ENCODE data around the gene CNKSR3.

CNKSR3 gene

GRCh38 chr6:154478701-154479060 lies 31.8 kb downstream of the CNKSR3 start:
- no peak for DNase-seq (ENCODE audit: low read depth in 1 of 2, low spot score in 1 of 2)
- Histone ChIP-seq H3K4me3 (replicated peaks; ENCODE audit: insufficient read depth, low read length) (no peak overlapping the region), H3K27me3 (ENCODE audit: insufficient read depth, poor library complexity, severe bottlenecking) (no peaks in the 10 kb centered on the region), H3K27ac (replicated peaks) (no peak overlapping the region)
- TF ChIP-seq, protein P1, sequence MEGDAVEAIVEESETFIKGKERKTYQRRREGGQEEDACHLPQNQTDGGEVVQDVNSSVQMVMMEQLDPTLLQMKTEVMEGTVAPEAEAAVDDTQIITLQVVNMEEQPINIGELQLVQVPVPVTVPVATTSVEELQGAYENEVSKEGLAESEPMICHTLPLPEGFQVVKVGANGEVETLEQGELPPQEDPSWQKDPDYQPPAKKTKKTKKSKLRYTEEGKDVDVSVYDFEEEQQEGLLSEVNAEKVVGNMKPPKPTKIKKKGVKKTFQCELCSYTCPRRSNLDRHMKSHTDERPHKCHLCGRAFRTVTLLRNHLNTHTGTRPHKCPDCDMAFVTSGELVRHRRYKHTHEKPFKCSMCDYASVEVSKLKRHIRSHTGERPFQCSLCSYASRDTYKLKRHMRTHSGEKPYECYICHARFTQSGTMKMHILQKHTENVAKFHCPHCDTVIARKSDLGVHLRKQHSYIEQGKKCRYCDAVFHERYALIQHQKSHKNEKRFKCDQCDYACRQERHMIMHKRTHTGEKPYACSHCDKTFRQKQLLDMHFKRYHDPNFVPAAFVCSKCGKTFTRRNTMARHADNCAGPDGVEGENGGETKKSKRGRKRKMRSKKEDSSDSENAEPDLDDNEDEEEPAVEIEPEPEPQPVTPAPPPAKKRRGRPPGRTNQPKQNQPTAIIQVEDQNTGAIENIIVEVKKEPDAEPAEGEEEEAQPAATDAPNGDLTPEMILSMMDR (IDR thresholded peaks at IDR 0.05; ENCODE audit: insufficient read depth, low read length), result no peak
- no peak for TF ChIP-seq SPI1 (IDR thresholded peaks at IDR 0.05; ENCODE audit: borderline replicate concordance, low read depth)

- DNase-seq (ENCODE audit: low read depth in 1 of 2, low spot score in 1 of 2), result no peak
- H3K27me3 ChIP-seq (ENCODE audit: insufficient read depth, poor library complexity, severe bottlenecking), result no peaks in the 10 kb centered on the region
- TF ChIP-seq SPI1 (IDR thresholded peaks at IDR 0.05; ENCODE audit: borderline replicate concordance, low read depth), result peak; percentile 66
- TF ChIP-seq, protein P1 (IDR thresholded peaks at IDR 0.05; ENCODE audit: insufficient read depth, low read length), result no peak
- H3K4me3 ChIP-seq (replicated peaks; ENCODE audit: insufficient read depth, low read length), result no peak overlapping the region
- H3K27ac ChIP-seq (replicated peaks), result no peak overlapping the region
These were observed 32.3 kb downstream of the CNKSR3 start for GRCh38 chr6:154478021-154478700.

GRCh38 chr6:154476494-154476893 lies 34.0 kb downstream of the CNKSR3 start:
- Histone ChIP-seq H3K27ac (replicated peaks) (no peak overlapping the region), H3K4me3 (replicated peaks; ENCODE audit: insufficient read depth, low read length) (no peak overlapping the region), H3K27me3 (ENCODE audit: insufficient read depth, poor library complexity, severe bottlenecking) (no peaks in the 10 kb centered on the region)
- TF ChIP-seq POLR2AphosphoS5 (IDR thresholded peaks at IDR 0.05; ENCODE audit: low read depth) (no peak), GABPA (IDR thresholded peaks at IDR 0.05; ENCODE audit: low read depth) (no peak)
- TF ChIP-seq, protein P1 (IDR thresholded peaks at IDR 0.05; ENCODE audit: insufficient read depth, low read length), result no peak
- TF ChIP-seq, protein P2, sequence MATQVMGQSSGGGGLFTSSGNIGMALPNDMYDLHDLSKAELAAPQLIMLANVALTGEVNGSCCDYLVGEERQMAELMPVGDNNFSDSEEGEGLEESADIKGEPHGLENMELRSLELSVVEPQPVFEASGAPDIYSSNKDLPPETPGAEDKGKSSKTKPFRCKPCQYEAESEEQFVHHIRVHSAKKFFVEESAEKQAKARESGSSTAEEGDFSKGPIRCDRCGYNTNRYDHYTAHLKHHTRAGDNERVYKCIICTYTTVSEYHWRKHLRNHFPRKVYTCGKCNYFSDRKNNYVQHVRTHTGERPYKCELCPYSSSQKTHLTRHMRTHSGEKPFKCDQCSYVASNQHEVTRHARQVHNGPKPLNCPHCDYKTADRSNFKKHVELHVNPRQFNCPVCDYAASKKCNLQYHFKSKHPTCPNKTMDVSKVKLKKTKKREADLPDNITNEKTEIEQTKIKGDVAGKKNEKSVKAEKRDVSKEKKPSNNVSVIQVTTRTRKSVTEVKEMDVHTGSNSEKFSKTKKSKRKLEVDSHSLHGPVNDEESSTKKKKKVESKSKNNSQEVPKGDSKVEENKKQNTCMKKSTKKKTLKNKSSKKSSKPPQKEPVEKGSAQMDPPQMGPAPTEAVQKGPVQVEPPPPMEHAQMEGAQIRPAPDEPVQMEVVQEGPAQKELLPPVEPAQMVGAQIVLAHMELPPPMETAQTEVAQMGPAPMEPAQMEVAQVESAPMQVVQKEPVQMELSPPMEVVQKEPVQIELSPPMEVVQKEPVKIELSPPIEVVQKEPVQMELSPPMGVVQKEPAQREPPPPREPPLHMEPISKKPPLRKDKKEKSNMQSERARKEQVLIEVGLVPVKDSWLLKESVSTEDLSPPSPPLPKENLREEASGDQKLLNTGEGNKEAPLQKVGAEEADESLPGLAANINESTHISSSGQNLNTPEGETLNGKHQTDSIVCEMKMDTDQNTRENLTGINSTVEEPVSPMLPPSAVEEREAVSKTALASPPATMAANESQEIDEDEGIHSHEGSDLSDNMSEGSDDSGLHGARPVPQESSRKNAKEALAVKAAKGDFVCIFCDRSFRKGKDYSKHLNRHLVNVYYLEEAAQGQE (IDR thresholded peaks at IDR 0.05; ENCODE audit: insufficient replicate concordance, low read depth), result no peak
- no peak for DNase-seq (ENCODE audit: low read depth in 1 of 2, low spot score in 1 of 2)

- no peak for TF ChIP-seq GABPA (IDR thresholded peaks at IDR 0.05; ENCODE audit: low read depth)
- TF ChIP-seq, protein P1 (IDR thresholded peaks at IDR 0.05; ENCODE audit: insufficient read depth, low read length), result no peak
- TF ChIP-seq POLR2AphosphoS5 (IDR thresholded peaks at IDR 0.05; ENCODE audit: low read depth), result no peak
- no peak for TF ChIP-seq SPI1 (IDR thresholded peaks at IDR 0.05; ENCODE audit: borderline replicate concordance, low read depth)
- TF ChIP-seq, protein P2 (IDR thresholded peaks at IDR 0.05; ENCODE audit: insufficient replicate concordance, low read depth), result no peak
- DNase-seq (ENCODE audit: low read depth in 1 of 2, low spot score in 1 of 2), result no peak
- Histone ChIP-seq H3K27me3 (ENCODE audit: insufficient read depth, poor library complexity, severe bottlenecking) (no peaks in the 10 kb centered on the region), H3K4me3 (replicated peaks; ENCODE audit: insufficient read depth, low read length) (no peak overlapping the region), H3K27ac (replicated peaks) (no peak overlapping the region)
These were observed 35.6 kb downstream of the CNKSR3 start for GRCh38 chr6:154474648-154475428.

All from HL-60 (cell line).